ENCODE measurements around the gene HRAS. TPM values are rescaled to one million over a fixed set of nuclear protein-coding genes. Genes with fewer than 3 reads are reported as not detected.

HRAS gene
- total and polyA plus RNA-seq, 2 of the 13 experiments (the other 11 are each of a cell fraction or from before 2014, with no cell fraction given): 32.9 to 50.0 TPM

DNA sequence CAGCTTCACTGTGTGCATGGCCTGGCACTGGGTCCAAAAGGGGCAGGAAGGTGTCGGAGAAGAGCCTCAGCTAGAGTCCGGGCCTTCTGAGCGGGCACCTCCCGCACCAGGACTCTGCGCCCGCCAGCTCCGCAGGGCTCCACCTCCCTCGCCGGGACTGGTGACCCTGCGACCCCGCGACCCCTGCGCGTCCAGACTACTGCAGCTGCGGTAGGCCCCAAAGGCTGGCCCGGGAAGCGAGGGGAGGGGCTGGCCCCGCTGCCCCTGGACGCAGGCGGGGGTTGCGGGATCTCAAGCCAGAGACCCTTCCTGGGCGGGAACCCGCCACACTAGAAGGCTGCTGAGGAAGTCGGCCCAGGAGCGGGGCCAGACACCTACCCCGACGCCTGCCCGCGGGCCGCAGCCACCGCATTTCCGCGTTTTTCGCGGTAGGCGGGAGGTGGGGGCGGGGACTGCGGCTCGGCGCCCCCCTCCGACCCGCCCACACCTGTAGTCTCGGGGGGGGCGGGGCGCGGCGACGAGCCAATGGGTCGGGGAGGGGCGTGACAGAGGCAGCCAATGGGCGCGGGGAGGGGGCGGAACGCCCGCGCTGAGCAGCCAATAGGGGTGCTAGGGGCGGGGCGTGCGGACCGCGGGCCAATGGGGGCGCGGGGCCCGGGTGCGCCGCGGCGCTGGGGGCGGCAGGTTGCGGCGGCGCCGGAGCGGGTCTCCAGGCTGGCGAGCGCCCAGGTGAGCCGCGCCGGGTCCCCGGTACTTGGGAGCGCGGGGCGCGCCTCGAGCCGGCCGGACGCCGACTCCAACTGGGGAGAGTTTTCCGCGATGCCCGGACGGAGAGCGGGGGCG lies 25.1 kb upstream of the HRAS start, which contains the start of the genes LMNTD2 and RASSF7 (continued):
- TF ChIP-seq ISL2 (CRISPR knock-in tag; IDR thresholded peaks at IDR 0.05): peak; percentile 52; the same call in 1 of the 2 replicates
- TF ChIP-seq, protein P1, sequence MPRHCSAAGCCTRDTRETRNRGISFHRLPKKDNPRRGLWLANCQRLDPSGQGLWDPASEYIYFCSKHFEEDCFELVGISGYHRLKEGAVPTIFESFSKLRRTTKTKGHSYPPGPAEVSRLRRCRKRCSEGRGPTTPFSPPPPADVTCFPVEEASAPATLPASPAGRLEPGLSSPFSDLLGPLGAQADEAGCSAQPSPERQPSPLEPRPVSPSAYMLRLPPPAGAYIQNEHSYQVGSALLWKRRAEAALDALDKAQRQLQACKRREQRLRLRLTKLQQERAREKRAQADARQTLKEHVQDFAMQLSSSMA (CRISPR knock-in tag; IDR thresholded peaks at IDR 0.05): no peak
- TF ChIP-seq BCL6 (CRISPR knock-in tag; IDR thresholded peaks at IDR 0.05): 0 out of 2 replicates have a peak, but pooled peaks have one; percentile 23
- 0 out of 2 replicates have a peak, but pooled peaks have one; percentile 57 for TF ChIP-seq YEATS2 (CRISPR knock-in tag; IDR thresholded peaks at IDR 0.05; ENCODE audit: borderline replicate concordance)
- TF ChIP-seq, protein P2, sequence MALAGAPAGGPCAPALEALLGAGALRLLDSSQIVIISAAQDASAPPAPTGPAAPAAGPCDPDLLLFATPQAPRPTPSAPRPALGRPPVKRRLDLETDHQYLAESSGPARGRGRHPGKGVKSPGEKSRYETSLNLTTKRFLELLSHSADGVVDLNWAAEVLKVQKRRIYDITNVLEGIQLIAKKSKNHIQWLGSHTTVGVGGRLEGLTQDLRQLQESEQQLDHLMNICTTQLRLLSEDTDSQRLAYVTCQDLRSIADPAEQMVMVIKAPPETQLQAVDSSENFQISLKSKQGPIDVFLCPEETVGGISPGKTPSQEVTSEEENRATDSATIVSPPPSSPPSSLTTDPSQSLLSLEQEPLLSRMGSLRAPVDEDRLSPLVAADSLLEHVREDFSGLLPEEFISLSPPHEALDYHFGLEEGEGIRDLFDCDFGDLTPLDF (CRISPR knock-in tag; IDR thresholded peaks at IDR 0.05): peak; percentile 57; the same call in 1 of the 2 replicates
- TF ChIP-seq THAP11 (CRISPR knock-in tag; IDR thresholded peaks at IDR 0.05): peak; percentile 66
- TF ChIP-seq, protein P3, sequence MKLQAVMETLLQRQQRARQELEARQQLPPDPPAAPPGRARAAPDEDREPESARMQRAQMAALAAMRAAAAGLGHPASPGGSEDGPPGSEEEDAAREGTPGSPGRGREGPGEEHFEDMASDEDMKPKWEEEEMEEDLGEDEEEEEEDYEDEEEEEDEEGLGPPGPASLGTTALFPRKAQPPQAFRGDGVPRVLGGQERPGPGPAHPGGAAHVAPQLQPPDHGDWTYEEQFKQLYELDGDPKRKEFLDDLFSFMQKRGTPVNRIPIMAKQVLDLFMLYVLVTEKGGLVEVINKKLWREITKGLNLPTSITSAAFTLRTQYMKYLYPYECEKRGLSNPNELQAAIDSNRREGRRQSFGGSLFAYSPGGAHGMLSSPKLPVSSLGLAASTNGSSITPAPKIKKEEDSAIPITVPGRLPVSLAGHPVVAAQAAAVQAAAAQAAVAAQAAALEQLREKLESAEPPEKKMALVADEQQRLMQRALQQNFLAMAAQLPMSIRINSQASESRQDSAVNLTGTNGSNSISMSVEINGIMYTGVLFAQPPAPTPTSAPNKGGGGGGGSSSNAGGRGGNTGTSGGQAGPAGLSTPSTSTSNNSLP (IDR thresholded peaks at IDR 0.05; ENCODE audit: low read depth, low read length): no peak
- TF ChIP-seq SYNCRIP (IDR thresholded peaks at IDR 0.05; ENCODE audit: insufficient read depth, low read depth, low read length): no peak
- TF ChIP-seq, protein P4, sequence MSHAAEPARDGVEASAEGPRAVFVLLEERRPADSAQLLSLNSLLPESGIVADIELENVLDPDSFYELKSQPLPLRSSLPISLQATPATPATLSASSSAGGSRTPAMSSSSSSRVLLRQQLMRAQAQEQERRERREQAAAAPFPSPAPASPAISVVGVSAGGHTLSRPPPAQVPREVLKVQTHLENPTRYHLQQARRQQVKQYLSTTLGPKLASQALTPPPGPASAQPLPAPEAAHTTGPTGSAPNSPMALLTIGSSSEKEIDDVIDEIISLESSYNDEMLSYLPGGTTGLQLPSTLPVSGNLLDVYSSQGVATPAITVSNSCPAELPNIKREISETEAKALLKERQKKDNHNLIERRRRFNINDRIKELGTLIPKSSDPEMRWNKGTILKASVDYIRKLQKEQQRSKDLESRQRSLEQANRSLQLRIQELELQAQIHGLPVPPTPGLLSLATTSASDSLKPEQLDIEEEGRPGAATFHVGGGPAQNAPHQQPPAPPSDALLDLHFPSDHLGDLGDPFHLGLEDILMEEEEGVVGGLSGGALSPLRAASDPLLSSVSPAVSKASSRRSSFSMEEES (CRISPR knock-in tag; IDR thresholded peaks at IDR 0.05): no peak
- TF ChIP-seq, protein P5, sequence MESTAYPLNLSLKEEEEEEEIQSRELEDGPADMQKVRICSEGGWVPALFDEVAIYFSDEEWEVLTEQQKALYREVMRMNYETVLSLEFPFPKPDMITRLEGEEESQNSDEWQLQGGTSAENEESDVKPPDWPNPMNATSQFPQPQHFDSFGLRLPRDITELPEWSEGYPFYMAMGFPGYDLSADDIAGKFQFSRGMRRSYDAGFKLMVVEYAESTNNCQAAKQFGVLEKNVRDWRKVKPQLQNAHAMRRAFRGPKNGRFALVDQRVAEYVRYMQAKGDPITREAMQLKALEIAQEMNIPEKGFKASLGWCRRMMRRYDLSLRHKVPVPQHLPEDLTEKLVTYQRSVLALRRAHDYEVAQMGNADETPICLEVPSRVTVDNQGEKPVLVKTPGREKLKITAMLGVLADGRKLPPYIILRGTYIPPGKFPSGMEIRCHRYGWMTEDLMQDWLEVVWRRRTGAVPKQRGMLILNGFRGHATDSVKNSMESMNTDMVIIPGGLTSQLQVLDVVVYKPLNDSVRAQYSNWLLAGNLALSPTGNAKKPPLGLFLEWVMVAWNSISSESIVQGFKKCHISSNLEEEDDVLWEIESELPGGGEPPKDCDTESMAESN (CRISPR knock-in tag; conservative IDR thresholded peaks at IDR 0.05): 0 out of 2 replicates have a peak, but pooled peaks have one; percentile 36
- 0 out of 2 replicates have a peak, but pooled peaks have one; percentile 25 for TF ChIP-seq ZNF446 (CRISPR knock-in tag; IDR thresholded peaks at IDR 0.05)
- TF ChIP-seq ZSCAN25 (CRISPR knock-in tag; IDR thresholded peaks at IDR 0.05): peak; percentile 61; the same call in 1 of the 2 replicates
- TF ChIP-seq, protein P6, sequence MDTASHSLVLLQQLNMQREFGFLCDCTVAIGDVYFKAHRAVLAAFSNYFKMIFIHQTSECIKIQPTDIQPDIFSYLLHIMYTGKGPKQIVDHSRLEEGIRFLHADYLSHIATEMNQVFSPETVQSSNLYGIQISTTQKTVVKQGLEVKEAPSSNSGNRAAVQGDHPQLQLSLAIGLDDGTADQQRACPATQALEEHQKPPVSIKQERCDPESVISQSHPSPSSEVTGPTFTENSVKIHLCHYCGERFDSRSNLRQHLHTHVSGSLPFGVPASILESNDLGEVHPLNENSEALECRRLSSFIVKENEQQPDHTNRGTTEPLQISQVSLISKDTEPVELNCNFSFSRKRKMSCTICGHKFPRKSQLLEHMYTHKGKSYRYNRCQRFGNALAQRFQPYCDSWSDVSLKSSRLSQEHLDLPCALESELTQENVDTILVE (CRISPR knock-in tag; IDR thresholded peaks at IDR 0.05): peak; percentile 81
- TF ChIP-seq MIXL1 (CRISPR knock-in tag; IDR thresholded peaks at IDR 0.05): no peak
- TF ChIP-seq ZNF17 (CRISPR knock-in tag; IDR thresholded peaks at IDR 0.05): 0 out of 2 replicates have a peak, but pooled peaks have one; percentile 30
- TF ChIP-seq SALL2 (CRISPR knock-in tag; IDR thresholded peaks at IDR 0.05): peak; percentile 64; the same call in 1 of the 2 replicates
